KBM-7 (cell line): ENCODE measurements around the gene CDH13.

Experiments
- DNase-seq: peaks from one replicate; pipeline ENCODE4 v3.0.0-alpha.2; 2015
- in situ Hi-C: fragments of 300-500 bp; cut with MboI; formaldehyde crosslinking; loops from 2 replicates; pipeline ENCODE4 v1.14.3; 2020; ENCODE audit warnings: low sequenced_read_pairs, low pct_unique_long_range_greater_than_20kb, mixed read lengths

CDH13 gene

GRCh38 chr16:83437036-83437435, 810.3 kb downstream of the CDH13 start:
- in situ Hi-C loops: no loop called here

DNA sequence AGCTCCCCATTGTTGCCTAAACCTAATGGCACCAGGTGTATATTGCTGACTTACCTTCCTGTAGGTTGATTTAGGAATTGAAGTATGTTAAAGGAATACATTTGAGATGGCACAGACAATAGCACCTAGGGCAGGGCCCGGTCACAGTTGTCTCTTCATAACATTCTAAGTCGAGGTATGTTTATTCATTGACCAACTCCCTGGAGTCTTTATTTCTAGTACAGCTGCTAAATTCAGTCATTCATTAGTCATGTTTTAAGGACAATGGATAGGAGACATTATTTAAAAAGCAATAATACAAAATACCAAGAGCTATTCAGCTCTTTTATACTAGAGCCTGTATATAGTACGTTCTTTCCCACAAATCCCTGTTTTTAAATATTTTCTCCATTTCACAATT, 811.6 kb downstream of the CDH13 start:
- no peak for DNase-seq
- in situ Hi-C loops: no loop called here

More at GRCh38 chr16:83437036-83437435, 810.3 kb downstream of the CDH13 start:
- DNase-seq: no peak

DNA sequence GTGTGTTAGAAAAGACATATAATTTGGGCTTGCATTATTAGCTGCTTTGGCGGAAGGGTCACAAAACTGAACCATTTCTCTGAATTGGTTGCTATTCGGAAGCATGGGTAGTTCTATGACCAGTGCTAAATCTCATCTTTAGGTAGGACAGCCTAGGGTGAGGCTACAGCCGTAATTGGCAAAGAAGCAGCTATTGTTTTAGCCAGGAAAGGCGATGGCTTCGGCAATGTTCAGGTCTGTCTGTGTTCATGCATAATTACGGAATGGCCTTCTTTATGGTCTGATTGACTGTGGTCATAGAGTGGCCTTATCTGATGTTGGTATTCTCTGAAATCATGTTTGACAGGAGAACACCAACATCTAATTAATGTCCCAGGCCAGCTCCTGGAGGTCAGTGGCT, 812.6 kb downstream of the CDH13 start:
- no peak for DNase-seq
- in situ Hi-C loops: no loop called here

DNA sequence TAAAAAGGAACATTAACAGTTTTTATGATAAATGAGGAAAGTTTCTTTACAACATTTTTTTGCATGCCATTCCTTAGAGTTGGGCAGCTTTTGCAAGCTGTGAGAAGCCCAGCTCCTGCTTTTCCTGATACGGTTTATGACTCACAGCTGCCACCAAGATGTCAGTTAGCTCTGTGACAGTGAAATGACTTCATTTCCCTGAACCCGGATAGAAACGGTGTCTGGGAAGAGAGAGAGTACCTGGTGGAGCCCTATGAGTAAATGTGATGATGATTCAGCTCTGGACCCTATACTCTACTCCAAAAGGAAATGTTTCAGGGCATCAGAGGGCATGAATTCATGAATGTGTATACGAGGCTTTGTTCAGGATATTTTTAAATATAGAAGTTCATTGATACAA, 814.7 kb downstream of the CDH13 start:
- in situ Hi-C loops: no loop called here
- DNase-seq: no peak

DNA sequence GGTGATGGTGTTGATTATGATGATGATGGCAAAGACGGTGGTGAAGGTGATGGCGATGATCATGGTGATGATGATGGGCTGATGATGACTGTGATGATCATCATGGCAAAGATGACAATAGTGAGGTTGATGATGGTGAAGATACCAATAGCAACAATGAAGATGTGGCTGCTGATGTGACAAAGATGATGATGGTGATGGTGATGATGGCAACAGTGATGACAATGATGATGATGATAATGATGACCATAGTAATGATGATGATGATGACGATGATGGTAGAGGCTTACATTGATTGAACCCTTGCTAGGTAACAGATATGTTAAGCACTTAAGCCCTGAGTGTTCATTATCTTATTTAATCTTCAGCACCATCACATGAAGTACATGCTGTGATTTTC, 817.2 kb downstream of the CDH13 start:
- in situ Hi-C loops: no loop called here
- no peak for DNase-seq

DNA sequence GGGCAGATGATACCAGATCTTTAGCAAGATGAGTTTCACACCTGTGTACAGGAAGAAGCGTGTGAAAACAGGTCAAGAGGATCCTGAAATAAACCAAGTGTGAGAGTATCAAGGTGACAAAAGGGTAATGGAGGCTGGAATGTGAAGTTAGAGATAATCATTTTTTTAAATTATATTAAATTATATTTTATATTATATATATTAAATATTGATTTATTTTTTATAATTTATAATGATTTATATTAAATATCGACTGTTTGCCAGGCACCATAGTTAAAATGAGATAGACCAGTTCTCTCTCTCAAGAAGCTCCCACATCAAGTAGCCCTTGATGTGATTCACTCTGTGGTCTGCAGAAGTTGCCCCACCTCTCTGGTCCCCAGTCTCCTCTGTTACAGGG, 820.8 kb downstream of the CDH13 start:
- in situ Hi-C loops: no loop called here
- no peak for DNase-seq

GRCh38 chr16:83449861-83450260, 823.1 kb downstream of the CDH13 start:
- DNase-seq: no peak
- in situ Hi-C loops: no loop called here

GRCh38 chr16:83453977-83454376, 827.2 kb downstream of the CDH13 start:
- DNase-seq: no peak
- in situ Hi-C loops: no loop called here

GRCh38 chr16:83455716-83456115, 828.9 kb downstream of the CDH13 start:
- DNase-seq: no peak
- in situ Hi-C loops: no loop called here

GRCh38 chr16:83456934-83457333, 830.2 kb downstream of the CDH13 start:
- in situ Hi-C loops: no loop called here

GRCh38 chr16:83458612-83459011, 831.8 kb downstream of the CDH13 start:
- in situ Hi-C loops: no loop called here
- no peak for DNase-seq

More at GRCh38 chr16:83456934-83457333, 830.2 kb downstream of the CDH13 start:
- no peak for DNase-seq

DNA sequence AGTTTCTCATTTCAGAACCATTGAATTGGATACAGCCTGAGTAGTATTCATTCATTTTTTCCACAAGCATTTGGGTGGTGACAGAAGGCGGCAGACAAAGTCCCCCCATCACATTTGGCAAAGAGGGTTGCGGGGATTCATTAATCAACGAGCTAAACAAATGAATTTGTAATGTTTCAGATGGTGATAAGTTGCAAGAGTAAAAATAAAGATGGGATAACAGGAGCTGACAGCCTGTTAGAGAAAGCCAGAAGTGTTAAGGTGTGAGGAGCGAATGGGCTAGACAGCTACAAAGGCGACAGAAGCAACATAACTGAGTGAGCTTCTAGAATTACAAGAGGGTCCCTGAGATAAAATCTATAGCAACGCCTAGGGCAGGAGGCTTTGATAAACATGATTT, 838.2 kb downstream of the CDH13 start:
- in situ Hi-C loops: no loop called here
- DNase-seq: no peak

DNA sequence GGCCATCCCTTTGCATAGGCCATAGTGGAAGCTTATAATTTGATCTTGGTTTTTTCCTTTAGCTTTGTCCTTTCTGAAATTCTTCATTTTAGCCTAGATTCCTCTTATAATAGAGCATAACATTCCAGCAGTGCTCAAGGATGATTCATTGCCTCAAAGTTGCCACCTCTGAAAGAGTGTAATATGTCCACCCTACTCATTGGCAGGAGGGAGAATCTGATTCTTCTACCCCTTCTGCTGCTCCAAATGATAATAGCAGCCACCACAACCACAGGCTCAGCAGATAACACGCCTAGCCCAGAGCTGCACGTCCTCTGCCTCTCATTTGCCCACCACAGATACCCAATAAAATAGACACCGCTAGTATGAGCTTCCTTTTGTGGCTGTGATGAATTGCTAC, 843.6 kb downstream of the CDH13 start:
- DNase-seq: no peak
- in situ Hi-C loops: no loop called here

DNA sequence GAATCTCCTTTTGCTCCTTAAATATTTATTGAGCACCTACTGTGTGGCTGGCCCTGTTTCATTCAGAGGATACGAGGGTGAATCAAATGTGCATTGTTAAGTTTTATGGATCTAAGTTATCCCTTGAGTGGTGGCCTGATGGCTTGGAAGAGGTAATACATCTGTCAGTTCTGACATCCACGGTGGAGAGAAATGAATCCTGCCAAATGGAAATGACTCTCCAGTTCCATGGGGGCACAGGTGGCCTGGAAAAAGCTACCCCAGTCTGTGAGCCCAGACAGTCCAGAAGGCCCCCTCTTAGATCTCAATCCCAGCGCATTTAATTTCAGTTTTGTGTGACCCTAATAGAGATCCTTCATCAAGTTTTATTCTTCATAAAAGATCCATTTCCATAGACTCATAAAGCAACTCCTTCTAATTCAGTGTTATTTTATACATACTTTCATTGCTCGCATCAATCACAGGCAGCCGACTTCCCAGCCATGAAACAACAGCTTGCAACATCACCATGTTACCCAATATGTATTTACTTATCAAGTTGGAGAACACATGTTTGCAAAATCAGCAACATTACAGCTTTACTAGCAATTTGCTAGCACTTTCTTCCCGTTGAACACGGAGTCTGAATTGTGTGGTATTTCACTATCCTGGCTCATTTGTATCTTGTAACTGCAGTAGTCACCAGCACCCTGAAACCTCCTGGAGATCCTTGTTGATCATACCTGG, 846.2 kb downstream of the CDH13 start:
- in situ Hi-C loops: no loop called here

DNA sequence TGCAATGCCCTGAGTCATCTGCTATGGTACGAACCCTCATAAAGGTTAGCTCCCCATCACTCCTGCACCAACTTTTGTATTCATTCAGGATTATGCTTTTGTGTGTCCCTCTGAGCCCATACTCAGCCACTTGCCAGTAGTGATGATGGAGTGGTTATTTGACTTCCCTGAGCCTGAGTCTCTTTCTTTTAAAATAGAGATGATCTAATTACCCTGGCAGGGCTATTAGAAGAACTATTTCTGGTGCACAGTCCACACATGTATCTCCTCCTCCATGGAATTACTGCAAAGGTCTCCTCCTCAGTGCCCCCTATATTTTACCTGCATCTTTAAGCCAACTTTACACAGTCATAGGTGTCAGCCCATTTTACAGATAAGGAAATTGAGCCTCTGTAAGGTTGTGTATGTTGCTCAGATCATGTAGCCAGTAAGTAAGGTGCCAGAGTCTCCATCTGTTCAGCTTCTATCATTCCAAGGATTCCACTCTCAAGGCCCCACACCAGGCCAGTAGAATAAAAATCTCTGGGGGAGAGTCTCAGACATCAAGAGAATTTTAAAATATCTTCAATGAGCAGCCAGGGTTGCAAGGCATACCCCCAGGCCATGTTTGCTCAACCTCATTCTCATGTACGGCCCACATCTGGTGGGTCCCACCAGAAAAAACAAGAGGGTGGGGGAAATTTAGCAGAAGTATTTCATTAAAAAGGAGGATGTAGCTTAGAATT, 847.3 kb downstream of the CDH13 start:
- in situ Hi-C loops: no loop called here

More for the DNA sequence above, 846.2 kb downstream of the CDH13 start:
- no peak for DNase-seq

DNA sequence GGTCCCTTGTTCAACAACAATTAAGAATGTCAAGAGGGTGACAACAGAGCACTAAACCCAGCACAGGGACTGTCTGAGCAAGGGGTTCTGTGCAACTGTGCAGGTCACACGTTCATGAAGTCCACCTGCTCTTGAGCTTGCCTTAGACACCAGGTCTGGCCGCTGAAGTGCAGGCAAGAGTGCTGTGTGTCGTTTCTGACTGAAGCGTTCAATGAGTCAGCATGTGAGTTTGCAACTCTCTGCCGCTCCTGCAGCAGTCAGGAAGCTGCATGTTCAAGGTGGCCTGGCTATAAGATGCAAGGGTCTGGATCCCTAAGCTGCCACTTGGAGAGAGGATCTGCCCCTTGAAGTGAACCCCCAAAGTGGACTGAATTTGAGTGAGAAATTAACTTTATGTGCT, 848.3 kb downstream of the CDH13 start:
- no peak for DNase-seq
- in situ Hi-C loops: no loop called here

More for the DNA sequence above, 847.3 kb downstream of the CDH13 start:
- DNase-seq: no peak

GRCh38 chr16:83481589-83481988, 854.8 kb downstream of the CDH13 start:
- no peak for DNase-seq
- in situ Hi-C loops: no loop called here

GRCh38 chr16:83482545-83483162, 855.9 kb downstream of the CDH13 start:
- DNase-seq: no peak
- in situ Hi-C loops: no loop called here

DNA sequence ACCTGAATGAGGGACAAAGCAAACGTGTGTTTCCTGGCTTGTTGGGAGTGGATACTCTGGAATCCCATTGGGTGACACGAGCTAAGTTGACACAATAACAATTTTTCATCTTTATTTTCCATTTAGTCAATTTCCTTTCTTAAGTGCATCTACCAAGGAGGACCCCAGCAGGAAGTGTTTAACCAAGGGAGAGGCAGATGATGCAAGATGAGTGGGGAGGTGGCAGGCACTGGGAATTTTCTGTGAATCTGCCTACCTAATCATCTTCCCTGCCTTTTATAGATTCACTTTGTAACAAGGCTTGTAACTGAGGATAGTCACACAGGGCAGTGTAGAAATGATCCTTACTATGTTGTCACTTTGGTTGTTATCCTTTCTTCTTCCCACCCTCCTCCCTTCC, 863.3 kb downstream of the CDH13 start:
- in situ Hi-C loops: no loop called here

GRCh38 chr16:83494459-83494858, 867.7 kb downstream of the CDH13 start:
- in situ Hi-C loops: no loop called here
- DNase-seq: no peak

More for the DNA sequence above, 863.3 kb downstream of the CDH13 start:
- no peak for DNase-seq
